Measurements from ENCODE around the gene DAGLA.
A peak's percentile ranks its signal among the peaks of the same experiment; 100 is the strongest.
"Not testable (repeated sequence)": the region's sequence is repeated elsewhere in the genome, so short reads cannot be mapped to it uniquely, and the experiment has no call there.

The DAGLA gene, protein sequence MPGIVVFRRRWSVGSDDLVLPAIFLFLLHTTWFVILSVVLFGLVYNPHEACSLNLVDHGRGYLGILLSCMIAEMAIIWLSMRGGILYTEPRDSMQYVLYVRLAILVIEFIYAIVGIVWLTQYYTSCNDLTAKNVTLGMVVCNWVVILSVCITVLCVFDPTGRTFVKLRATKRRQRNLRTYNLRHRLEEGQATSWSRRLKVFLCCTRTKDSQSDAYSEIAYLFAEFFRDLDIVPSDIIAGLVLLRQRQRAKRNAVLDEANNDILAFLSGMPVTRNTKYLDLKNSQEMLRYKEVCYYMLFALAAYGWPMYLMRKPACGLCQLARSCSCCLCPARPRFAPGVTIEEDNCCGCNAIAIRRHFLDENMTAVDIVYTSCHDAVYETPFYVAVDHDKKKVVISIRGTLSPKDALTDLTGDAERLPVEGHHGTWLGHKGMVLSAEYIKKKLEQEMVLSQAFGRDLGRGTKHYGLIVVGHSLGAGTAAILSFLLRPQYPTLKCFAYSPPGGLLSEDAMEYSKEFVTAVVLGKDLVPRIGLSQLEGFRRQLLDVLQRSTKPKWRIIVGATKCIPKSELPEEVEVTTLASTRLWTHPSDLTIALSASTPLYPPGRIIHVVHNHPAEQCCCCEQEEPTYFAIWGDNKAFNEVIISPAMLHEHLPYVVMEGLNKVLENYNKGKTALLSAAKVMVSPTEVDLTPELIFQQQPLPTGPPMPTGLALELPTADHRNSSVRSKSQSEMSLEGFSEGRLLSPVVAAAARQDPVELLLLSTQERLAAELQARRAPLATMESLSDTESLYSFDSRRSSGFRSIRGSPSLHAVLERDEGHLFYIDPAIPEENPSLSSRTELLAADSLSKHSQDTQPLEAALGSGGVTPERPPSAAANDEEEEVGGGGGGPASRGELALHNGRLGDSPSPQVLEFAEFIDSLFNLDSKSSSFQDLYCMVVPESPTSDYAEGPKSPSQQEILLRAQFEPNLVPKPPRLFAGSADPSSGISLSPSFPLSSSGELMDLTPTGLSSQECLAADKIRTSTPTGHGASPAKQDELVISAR

DNA sequence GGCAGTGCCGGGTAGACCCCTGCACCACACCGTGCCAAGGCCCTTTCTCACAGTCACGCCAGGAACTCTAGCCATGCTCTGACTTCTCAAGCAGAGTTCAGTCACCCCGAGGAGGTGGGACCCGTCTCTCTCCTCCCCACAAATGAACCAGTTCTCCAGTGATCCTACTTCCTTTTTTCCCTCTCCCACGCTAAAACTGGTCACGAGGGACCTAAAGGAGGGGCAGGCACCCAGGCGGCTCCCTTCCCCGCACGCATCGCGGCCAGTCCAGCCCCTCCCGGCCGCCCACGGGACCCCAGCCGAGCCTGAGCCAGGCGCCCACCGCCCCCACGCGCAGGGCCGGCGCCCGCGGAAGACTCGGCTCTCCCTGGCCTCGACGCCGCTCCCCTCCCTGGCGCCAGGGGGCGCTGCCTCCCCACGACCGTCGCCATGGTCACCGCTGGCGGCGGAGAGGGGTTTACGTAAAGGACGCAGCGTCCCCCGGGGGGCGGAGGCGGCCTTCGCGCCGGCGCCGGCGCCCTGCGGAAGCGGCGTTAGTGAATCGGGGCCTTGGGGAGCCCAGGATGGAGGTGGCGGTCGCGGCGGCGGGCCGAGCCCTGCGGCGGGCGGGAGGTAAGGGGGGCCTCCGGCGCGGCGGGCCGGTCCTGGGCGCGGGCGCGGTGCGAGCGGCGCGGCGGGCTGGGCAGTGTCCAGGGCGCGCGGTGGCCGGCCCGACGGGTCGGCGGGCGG is at the start of gene DAGLA:
TSS of gene DAGLA (plus strand) at position 499 of the 729 bp plus-strand sequence. CDS start 39,765 bp downstream, outside the sequence.
- peak; percentile 63 for DNase-seq

DNA sequence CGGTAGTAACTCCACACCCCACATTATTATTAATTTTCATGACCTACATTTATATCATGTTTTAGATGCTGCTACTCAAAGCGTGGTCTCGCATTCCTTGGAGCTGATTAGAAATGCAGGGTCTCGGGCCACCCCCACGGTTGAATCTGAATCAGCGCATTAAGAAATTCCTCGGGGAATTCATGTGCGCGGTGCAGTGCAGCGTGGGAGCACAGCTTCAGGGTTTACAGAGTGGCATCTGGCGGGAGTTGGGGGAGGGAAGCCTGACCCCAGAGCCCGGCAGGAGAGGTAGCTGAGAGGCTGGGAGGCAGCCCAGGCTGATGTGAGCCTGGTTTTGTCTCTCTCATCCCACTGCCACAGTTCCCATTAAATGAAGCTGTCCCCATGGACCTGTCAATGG is 48.1 kb upstream of the DAGLA start:
- DNase-seq: no peak

DNA sequence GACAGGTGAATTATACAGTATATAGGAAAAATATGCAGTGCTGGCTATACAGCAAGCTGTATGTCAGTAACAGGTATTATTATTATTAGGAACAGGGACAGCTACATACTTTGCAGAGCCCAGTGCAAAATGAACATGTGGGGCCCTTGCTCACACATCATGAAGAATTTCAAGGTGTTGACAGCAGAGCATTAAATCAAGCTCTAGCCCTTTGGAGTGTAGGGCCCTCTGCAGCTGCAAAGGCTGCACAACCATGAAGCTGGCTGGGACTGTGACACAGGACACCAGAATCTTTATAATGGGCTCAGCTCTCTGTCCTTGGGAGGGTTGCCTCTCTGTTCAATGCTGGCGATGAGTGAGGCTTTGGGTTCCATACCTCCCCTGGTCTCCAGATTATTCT is 44.9 kb upstream of the DAGLA start:
- no peak for DNase-seq

DNA sequence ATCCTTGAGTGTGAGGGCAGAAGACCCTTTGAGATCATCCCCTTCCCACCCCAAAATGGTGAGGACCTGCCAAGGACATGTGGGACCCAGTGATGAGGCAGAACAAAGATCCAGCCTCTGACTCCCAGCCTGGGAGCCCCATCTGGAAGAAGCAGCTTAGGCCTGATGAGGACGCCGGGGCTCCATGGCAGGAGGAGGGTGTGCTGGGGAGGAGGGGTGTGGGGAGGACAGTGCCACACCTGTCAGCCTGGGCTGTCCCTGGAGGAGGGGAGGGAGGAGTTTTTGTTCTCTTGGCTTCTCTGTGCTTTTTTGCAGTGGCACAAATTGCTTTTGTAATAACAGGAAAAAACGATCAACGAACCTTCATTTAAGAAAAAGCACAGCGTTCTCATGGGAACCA is 44.4 kb upstream of the DAGLA start:
- no peak for DNase-seq

DNA sequence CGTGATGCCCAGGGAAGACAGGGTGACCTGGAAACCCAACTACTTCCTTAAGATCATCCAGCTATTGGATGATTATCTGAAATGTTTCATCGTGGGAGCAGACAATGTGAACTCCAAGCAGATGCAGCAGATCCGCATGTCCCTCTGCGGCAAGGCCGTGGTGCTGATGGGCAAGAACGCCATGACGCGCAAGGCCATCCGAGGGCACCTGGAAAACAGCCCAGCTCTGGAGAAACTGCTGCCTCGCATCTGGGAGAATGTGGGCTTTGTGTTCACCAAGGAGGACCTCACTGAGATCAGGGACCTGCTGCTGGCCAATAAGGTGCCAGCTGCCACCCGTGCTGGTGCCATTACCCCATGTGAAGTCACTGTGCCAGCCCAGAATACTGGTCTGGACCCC is 43.5 kb upstream of the DAGLA start:
- no peak for DNase-seq

DNA sequence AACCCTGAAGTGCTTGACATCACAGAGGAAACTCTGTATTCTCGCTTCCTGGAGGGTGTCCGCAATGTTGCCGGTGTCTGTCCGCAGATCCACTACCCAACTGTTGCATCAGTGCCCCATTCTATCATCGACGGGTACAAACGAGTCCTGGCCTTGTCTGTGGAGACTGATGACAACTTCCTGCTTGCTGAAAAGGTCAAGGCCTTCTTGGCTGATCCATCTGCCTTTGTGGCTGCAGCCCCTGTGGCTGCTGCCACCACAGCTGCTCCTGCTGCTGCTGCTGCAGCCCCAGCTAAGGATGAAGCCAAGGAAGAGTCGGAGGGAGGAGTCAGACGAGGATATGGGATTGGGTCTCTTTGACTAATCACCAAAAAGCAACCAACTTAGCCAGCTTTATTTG is 42.9 kb upstream of the DAGLA start:
- DNase-seq: no peak

DNA sequence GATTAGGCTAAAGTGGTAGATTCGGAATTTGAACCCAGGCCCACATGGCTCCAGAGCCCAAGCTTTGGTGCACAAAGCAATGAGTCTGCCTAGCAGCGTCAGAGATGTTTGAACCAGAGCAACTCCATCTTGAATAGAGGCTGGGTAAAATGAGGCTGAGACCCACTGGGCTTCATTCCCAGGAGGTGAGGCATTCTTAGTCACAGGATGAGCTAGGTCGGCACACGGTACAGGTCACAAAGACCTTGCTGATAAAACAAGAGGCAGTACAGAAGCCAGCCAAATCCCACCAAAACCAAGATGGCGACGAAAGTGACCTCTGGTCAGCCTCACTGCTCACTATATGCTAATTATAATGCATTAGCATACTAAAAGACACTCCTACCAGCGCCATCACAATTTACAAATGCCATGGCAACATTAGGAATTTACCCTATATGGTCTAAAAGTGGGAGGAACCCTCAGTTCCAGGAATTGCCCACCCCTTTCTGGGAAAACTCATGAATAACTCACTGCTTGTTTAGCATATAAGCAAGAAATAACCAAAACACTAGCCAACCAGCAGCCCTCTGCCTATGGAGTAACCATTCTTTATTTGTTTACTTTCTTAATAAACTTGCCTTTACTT is 40.3 kb upstream of the DAGLA start:
- DNase-seq: no peak

DNA sequence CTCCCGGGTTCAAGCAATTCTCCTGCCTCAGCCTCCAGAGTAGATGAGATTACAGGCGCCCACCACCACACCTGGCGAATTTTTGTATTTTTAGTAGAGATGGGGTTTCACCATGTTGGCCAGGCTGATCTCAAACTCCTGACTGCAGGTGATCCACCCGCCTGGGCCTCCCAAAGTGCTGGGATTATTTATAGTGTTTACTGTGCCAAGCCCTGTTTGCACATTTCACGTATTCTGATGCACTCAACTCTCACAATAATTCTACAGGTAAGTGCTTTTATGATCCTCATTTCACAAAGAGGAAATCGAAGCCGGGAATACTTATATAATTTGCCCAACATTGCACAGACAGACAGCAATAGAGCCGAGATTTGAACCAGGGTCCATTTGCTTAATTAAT is 38.0 kb upstream of the DAGLA start:
- DNase-seq: no peak

DNA sequence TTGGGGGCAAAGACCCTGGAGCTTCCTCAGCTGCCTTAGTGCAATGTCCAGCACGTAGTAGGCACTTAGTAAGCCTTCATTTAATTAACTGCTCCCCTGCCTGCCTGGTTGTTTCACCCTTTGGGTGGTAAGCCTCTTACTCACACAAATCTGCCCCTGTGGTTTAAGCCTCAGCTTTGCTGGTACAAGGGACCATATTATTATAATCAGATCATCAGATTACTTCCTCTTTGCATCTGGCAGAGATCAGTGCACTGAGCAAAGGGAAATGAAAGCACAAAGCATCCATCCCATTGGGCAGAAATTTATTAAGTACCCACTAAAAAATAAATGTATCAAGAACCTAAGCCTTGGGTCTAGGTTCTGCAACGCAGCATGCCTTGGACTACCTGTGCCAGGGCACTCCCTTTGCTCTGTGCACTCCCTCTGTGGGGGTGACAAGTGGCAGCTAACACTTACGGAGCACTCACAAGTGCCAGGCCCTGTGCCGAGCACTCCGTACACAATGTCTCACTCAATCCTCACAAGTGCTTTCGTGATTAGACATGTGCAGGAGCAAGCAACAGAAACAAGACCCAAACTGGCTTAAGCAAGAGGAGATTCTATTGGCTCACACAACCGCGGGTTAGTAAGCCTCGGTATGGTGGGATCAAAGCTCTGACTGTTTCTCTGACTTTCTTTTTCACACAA is 34.9 kb upstream of the DAGLA start:
- no peak for DNase-seq

DNA sequence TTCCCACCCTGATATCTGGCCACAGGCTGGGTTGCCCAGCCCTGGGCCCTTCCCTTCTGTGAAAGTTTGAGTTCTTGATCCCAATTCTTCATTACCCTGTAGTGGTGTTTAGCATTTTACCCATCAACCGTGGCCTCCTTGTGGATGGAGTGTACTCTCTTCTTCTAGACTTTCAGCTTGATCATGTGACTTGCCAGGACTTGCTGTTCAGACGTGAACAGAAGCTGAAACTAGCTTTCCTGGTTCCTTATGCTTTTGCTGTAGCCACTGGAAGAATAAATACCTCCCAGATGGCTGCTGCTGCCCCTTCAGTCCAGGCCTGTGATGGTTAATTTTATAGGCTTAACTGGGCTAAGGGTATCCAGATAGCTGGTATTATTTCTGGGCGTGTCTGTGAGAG is 32.7 kb upstream of the DAGLA start:
- DNase-seq: no peak

DNA sequence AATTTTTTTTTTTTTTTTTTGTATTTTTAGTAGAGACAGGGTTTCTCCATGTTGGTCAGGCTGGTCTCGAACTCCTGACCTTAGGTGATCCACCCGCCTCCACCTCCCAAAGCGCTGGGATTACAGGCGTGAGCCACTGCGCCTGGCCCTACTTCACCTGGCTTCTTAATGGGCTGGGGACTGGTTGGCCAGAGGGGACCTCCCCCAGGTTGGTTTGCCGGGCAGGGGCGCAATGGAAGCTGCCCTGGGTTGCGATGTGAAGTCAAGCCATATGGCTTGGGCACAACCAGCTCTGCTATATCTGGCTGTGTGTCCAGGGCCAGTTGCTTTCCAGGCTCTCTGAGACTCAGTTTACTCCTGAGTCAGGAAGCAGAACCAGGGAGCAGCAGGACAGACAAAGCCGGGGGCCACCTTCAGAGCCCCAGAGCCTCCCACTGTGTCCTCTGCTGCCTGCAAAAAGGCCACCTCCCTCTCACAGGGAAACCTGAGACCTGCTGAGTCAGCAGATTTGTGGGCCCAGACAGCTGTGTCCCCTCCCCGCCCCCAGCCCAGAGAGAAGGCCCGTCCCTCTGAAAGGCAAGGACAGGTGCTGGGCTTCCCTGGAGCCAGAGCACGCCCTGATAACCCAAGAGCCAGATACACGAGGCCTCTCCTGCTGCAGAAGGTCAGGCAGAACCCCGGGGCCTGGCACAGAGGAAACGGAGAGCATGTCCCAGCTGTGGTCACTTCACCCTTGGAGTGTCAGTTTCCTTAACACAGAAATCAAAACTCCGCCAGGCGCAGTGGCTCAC is 29.2 kb upstream of the DAGLA start:
- DNase-seq: peak; percentile 39

DNA sequence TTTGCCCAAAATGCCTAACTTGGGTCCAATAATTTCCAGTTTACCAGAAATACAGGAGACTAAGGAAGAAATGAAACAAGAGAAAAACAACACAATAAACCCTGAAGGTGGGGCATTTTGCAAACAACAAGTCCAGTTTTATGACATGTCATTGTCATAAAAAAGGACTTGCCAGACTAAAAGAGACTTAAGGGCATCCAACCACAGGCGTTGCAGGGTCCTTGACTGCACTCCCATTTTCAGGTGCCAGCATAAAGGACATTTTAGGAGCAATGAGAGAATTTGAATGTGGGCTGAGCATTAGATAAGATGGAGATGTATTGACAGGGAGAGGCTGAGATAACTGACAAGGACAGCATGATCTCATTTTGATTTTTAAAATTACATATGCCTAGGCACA is 28.1 kb upstream of the DAGLA start:
- no peak for DNase-seq

DNA sequence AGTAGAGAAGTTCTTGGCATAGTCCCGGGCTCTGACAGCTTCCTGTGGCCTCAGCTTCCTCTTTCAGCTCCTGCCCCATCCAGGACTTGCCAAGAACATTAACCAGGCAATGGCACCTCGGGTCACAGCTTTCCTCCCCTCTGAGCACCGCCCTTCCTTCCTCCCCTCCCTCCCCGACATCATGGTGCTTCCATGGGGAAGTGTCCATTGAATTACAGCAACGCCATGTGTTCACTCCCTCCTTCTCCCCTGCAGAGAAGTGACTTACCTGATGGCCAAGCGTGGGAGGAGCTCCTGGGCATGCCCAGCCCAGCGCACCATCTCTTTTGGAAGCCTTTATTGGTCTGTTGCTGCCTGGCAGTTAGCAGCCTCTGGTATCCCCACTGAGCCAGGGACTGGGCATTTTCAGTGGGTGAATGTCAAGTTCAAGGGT is 25.8 kb upstream of the DAGLA start:
- DNase-seq: peak; percentile 64

DNA sequence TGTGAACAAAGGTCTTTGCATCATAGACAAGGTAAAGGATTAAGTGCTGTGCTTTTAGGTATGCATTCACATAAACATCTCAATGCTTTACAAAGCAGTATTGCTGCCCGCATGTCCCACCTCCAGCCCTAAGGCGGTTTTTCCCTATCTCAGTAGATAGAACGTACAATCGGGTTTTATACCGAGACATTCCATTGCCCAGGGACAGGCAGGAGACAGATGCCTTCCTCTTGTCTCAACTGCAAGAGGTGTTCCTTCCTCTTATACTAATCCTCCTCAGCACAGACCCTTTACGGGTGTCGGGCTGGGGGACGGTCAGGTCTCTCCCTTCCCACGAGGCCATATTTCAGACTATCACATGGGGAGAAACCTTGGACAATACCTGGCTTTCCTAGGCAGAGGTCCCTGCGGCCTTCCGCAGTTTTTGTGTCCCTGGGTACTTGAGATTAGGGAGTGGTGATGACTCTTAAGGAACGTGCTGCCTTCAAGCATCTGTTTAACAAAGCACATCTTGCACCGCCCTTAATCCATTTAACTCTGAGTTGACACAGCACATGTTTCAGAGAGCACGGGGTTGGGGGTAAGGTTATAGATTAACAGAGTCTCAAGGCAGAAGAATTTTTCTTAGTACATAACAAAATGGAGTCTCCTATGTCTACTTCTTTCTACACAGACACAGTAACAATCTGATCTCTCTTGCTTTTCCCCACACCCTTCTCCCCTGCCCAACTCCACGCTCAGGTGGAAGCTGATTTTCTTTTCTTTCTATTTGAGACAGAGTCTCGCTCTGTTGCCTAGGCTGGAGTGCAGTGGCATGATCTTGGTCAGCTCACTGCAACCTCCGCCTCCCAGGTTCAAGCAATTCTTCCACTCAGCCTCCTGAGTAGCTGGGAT is 24.7 kb upstream of the DAGLA start:
- not testable (repeated sequence) for DNase-seq

DNA sequence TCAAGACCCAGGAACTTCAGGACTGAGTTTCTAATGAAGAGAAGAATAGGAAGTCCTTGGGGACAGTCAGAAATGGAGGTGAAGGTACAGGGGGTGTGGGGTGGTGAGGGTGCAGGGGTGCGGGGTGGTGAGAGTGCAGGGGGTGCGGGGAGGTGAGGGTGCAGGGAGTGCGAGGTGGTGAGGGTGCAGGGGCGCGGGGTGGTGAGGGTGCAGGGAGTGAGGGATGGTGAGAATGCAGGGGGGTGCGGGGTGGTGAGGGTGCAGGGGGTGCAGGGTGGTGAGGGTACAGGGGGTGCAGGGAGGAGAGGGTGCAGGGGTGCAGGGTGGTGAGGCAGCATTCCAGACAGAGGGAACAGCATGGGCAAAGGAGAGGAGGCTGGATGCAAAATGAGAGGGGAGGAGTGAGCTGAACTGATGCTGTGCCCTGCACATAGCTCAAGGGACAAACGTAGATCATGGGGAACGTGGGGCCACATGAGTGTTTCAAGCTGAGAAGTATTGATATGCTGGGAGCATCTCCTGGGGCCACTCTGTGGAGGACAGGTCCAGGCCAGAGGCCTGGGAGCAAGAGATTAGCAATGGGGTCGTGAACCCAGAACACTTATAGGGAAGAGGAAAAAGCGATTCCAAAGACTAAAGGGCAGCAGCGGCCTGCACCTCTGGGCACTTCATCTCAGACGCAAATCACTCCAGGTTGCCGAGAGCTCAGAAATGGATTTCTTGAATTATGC is 23.7 kb upstream of the DAGLA start:
- no peak for DNase-seq

DNA sequence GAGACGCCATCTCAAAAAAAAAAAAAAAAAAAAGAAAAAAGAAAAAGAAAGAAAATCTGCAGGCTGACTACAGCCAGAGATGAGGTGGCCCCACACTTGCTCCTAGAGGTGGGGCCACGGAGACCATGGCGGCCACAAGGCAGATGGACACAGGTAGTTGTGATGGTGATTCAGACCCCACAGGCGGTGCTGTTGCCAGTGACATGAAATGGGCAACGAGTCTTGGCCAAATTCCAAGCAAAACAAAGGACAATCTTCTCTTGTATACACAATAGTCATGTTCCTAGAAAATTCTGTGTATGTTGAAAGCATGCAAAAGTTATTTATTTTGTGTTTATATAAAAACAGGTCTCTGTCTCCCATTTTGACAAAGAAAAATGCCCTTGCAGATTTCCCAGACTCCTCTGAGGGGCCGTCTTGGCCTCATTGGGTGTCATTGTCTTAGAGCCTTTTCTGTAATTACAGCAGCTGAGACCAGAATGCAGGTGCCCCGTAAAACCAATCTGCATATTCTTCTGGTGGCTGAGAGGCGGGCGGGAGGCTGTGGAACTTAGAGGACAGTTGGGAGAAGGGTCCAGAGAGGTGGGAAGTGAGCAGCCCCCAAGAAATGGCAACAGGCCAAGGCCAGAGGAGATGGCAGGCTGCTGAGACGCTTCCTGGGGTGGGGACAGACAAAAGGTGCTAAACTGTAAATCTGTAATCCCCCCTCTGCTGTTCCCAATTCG is 22.5 kb upstream of the DAGLA start:
- peak; percentile 77 for DNase-seq

DNA sequence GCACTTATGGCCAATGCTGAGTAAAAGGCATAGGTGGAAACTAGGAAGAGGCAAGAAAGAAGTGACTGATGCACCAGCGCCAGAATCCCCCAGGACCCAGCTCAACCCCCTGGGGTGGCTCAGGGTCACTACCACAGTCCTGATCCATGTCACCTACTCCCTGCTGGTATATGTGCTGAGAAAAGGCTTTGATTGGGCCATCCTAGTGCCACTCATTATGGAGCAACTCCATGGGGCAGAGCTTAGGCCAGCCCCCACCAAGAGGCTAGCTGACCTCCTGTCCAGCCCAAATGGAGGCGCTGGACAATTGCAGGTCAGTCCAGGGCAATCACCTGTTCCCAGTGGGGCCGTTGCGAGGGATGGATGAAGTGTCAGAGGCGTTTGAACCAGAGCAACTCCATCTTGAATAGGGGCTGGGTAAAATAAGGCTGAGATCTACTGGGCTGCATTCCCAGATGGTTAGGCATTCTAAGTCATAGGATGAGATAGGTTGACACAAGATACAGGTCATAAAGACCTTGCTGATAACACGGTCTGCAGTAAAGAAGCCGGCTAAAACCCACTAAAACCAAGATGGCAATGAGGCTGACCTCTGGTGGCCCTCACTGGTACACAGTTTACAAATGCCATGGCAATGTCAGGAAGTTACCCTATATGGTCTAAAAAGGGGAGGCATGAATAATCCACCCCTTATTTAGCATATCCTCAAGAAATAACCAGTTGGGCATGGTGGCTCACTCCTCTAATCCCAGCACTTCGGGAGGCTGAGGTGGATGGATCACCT is 20.6 kb upstream of the DAGLA start:
- no peak for DNase-seq

DNA sequence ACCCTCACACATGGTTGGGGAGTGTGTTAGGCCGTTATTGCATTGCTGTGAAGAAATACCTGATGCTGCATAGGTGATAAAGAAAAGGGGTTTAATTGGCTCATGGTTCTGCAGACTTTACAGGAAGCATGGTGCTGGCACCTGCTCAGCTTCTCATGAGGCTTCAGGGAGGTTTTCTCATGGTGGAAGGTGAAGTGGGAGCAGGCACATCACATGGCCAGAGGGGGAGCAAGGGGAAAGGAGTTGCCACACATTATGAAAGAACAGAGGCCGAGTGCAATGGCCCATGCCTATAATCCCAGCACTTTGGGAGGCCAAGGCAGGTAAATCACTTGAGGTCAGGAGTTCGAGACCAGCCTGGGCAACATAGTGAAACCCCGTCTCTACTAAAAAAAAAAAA is 19.2 kb upstream of the DAGLA start:
- DNase-seq: peak; percentile 16
